ENCODE measurements around the gene LDHAL6A.
"Not testable (repeated sequence)": the region's sequence is repeated elsewhere in the genome, so short reads cannot be mapped to it uniquely, and the experiment has no call there.

LDHAL6A gene

GRCh38 chr11:18455686-18456372 is at the start of gene LDHAL6A:
Gene LDHAL6A (plus strand): TSS chr11:18455856. CDS start chr11:18456681, 825 bp downstream.
- no peaks in the 10 kb centered on the region for H4K20me1 ChIP-seq
- no peak within 1 kb of the TSS for H3K4me3 ChIP-seq
- no peaks in the 10 kb centered on the region for H3K27me3 ChIP-seq
- no peak within 1 kb of the TSS for H3K9ac ChIP-seq
- no peaks in the 10 kb centered on the region for H3K4me1 ChIP-seq
- H3K4me2 ChIP-seq: no peak within 1 kb of the TSS
- no peaks in the 10 kb centered on the region for H3K36me3 ChIP-seq
- H3K27ac ChIP-seq: no peak within 1 kb of the TSS
- H3K9me3 ChIP-seq: peaks cover 8% of the 10 kb centered on the region
- TF ChIP-seq Cebpa-rat (IDR thresholded peaks at IDR 0.05): no peak

- not testable (repeated sequence) for H3K27ac ChIP-seq, H3K4me3 ChIP-seq, H3K9ac ChIP-seq, H3K9me3 ChIP-seq, H3K27me3 ChIP-seq, H3K4me1 ChIP-seq, H3K4me2 ChIP-seq
- Histone ChIP-seq H3K36me3 (peaks cover 67% of the 10 kb centered on the region), H4K20me1 (peaks cover 69% of the 10 kb centered on the region)
Measured at GRCh38 chr11:18407400-18407799, 48.3 kb upstream of the LDHAL6A start.

GRCh38 chr11:18408558-18409291 is 46.9 kb upstream of the LDHAL6A start:
- H3K4me1 ChIP-seq: no peaks in the 10 kb centered on the region
- no peak overlapping the region for H3K9ac ChIP-seq
- TF ChIP-seq Cebpa-rat (IDR thresholded peaks at IDR 0.05): no peak
- H3K4me3 ChIP-seq: no peak overlapping the region
- no peak overlapping the region for H3K4me2 ChIP-seq
- H3K36me3 ChIP-seq: peaks cover 54% of the 10 kb centered on the region
- H3K27me3 ChIP-seq: no peaks in the 10 kb centered on the region
- no peak overlapping the region for H3K27ac ChIP-seq
- H4K20me1 ChIP-seq: peaks cover 56% of the 10 kb centered on the region
- no peaks in the 10 kb centered on the region for H3K9me3 ChIP-seq

GRCh38 chr11:18416459-18416858 is 39.2 kb upstream of the LDHAL6A start:
- Histone ChIP-seq H3K4me1 (no peaks in the 10 kb centered on the region), H3K4me2 (no peak overlapping the region), H3K9me3 (no peaks in the 10 kb centered on the region), H3K27ac (no peak overlapping the region), H3K4me3 (no peak overlapping the region), H4K20me1 (no peaks in the 10 kb centered on the region), H3K36me3 (no peaks in the 10 kb centered on the region), H3K27me3 (no peaks in the 10 kb centered on the region), H3K9ac (no peak overlapping the region)
- no peak for TF ChIP-seq Cebpa-rat (IDR thresholded peaks at IDR 0.05)

GRCh38 chr11:18419040-18419439 is 36.6 kb upstream of the LDHAL6A start:
- Histone ChIP-seq H3K36me3 (no peaks in the 10 kb centered on the region), H3K4me2 (no peak overlapping the region), H4K20me1 (no peaks in the 10 kb centered on the region), H3K9ac (no peak overlapping the region), H3K27me3 (no peaks in the 10 kb centered on the region), H3K27ac (no peak overlapping the region), H3K4me3 (no peak overlapping the region), H3K9me3 (no peaks in the 10 kb centered on the region), H3K4me1 (no peaks in the 10 kb centered on the region)
- no peak for TF ChIP-seq Cebpa-rat (IDR thresholded peaks at IDR 0.05)

- Histone ChIP-seq H3K4me1 (no peaks in the 10 kb centered on the region), H4K20me1 (no peaks in the 10 kb centered on the region), H3K9ac (no peak overlapping the region), H3K27me3 (no peaks in the 10 kb centered on the region), H3K9me3 (no peaks in the 10 kb centered on the region), H3K4me2 (no peak overlapping the region), H3K27ac (no peak overlapping the region), H3K36me3 (no peaks in the 10 kb centered on the region), H3K4me3 (no peak overlapping the region)
- no peak for TF ChIP-seq Cebpa-rat (IDR thresholded peaks at IDR 0.05)
Measured at GRCh38 chr11:18420067-18420466, 35.6 kb upstream of the LDHAL6A start.

- Histone ChIP-seq H3K9ac (no peak overlapping the region), H3K4me2 (no peak overlapping the region), H3K9me3 (no peaks in the 10 kb centered on the region), H4K20me1 (no peaks in the 10 kb centered on the region), H3K4me3 (no peak overlapping the region), H3K27ac (no peak overlapping the region), H3K36me3 (no peaks in the 10 kb centered on the region), H3K27me3 (no peaks in the 10 kb centered on the region), H3K4me1 (no peaks in the 10 kb centered on the region)
- no peak for TF ChIP-seq Cebpa-rat (IDR thresholded peaks at IDR 0.05)
Measured at GRCh38 chr11:18427240-18427639, 28.4 kb upstream of the LDHAL6A start.

GRCh38 chr11:18429332-18429731 is 26.3 kb upstream of the LDHAL6A start:
- no peak for TF ChIP-seq Cebpa-rat (IDR thresholded peaks at IDR 0.05)
- H3K27me3 ChIP-seq: no peaks in the 10 kb centered on the region
- no peak overlapping the region for H3K27ac ChIP-seq

GRCh38 chr11:18438691-18439090 is 17.0 kb upstream of the LDHAL6A start:
- H3K27ac ChIP-seq: no peak overlapping the region
- no peaks in the 10 kb centered on the region for H3K9me3 ChIP-seq
- no peaks in the 10 kb centered on the region for H3K36me3 ChIP-seq
- H3K9ac ChIP-seq: no peak overlapping the region
- H3K4me2 ChIP-seq: no peak overlapping the region
- no peaks in the 10 kb centered on the region for H3K4me1 ChIP-seq
- H4K20me1 ChIP-seq: no peaks in the 10 kb centered on the region
- no peak for TF ChIP-seq Cebpa-rat (IDR thresholded peaks at IDR 0.05)
- no peaks in the 10 kb centered on the region for H3K27me3 ChIP-seq
- H3K4me3 ChIP-seq: no peak overlapping the region

More at GRCh38 chr11:18429332-18429731, 26.3 kb upstream of the LDHAL6A start:
- Histone ChIP-seq H3K9me3 (no peaks in the 10 kb centered on the region), H3K9ac (no peak overlapping the region), H3K4me2 (no peak overlapping the region), H3K36me3 (no peaks in the 10 kb centered on the region), H3K4me3 (no peak overlapping the region), H4K20me1 (no peaks in the 10 kb centered on the region), H3K4me1 (no peaks in the 10 kb centered on the region)

- no peaks in the 10 kb centered on the region for H4K20me1 ChIP-seq
- H3K4me1 ChIP-seq: no peaks in the 10 kb centered on the region; the same call in 1 of the 2 replicates
- no peaks in the 10 kb centered on the region for H3K36me3 ChIP-seq
- H3K9ac ChIP-seq: no peak overlapping the region
- H3K9me3 ChIP-seq: no peaks in the 10 kb centered on the region
- H3K27me3 ChIP-seq: no peaks in the 10 kb centered on the region
- no peak overlapping the region for H3K4me3 ChIP-seq
- TF ChIP-seq Cebpa-rat (IDR thresholded peaks at IDR 0.05): no peak
- H3K4me2 ChIP-seq: no peak overlapping the region
- no peak overlapping the region for H3K27ac ChIP-seq
Measured at GRCh38 chr11:18449251-18449650, 6.4 kb upstream of the LDHAL6A start.
